ENCODE data around the gene TNRC6C. TPM values are rescaled to one million over a fixed set of nuclear protein-coding genes. Genes with fewer than 3 reads are reported as not detected.

TNRC6C gene
- total and polyA plus RNA-seq, 4 donors, result 1.3 to 7.7 (median 2.9) TPM

DNA sequence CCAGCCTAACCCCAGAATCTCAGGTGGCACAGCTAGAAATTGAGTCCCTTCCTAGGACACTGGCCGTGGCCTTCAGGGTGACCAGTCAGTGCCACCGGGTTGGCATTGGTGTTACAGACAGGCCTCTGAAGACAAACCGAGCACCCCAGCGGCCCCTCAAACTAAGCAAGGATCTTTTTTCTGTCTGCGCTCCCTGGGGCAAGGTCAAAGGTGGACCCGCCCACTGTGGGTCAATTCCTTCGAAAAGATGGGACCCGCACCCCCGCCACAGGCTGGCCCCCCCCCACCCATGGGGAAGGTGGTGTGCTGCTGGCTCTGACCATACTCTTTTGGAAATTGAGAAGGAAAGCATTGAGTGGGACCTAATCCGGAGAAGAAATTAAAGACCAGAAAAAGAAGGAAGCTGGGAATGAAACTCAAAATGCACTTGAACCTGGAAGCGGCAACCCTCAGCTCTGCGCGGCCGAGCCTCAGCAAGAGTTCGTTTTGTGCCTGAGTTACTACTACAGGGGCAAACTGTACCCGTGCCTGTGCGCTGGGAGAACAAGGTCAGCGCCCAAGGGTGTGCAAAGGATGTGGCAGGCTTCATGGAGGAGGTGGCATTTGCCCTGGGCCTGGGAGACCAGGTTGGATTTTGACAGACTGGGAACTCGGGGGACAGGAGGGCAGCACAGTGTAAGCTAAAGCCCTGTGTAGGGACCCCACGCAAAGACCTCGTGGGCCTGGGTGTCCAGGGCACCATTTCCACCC lies 149.6 kb downstream of the TNRC6C start:
- no peak overlapping the region for H3K27ac ChIP-seq (ENCODE audit: low read depth in 1 of 2, low read length in 2 of 2)
- no peaks in the 10 kb centered on the region for H3K9me3 ChIP-seq (ENCODE audit: control insufficient read depth in 4 of 4, low read length in 3 of 4)
- TF ChIP-seq, protein P1, sequence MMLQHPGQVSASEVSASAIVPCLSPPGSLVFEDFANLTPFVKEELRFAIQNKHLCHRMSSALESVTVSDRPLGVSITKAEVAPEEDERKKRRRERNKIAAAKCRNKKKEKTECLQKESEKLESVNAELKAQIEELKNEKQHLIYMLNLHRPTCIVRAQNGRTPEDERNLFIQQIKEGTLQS (IDR thresholded peaks at IDR 0.05), result no peak
- TF ChIP-seq, protein P2, sequence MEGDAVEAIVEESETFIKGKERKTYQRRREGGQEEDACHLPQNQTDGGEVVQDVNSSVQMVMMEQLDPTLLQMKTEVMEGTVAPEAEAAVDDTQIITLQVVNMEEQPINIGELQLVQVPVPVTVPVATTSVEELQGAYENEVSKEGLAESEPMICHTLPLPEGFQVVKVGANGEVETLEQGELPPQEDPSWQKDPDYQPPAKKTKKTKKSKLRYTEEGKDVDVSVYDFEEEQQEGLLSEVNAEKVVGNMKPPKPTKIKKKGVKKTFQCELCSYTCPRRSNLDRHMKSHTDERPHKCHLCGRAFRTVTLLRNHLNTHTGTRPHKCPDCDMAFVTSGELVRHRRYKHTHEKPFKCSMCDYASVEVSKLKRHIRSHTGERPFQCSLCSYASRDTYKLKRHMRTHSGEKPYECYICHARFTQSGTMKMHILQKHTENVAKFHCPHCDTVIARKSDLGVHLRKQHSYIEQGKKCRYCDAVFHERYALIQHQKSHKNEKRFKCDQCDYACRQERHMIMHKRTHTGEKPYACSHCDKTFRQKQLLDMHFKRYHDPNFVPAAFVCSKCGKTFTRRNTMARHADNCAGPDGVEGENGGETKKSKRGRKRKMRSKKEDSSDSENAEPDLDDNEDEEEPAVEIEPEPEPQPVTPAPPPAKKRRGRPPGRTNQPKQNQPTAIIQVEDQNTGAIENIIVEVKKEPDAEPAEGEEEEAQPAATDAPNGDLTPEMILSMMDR (IDR thresholded peaks at IDR 0.05; ENCODE audit: low read depth, low read length, missing input control), result no peak
- TF ChIP-seq EGR1 (IDR thresholded peaks at IDR 0.05; ENCODE audit: low read depth in 2 of 2), result no peak
- TF ChIP-seq HNF4A (conservative IDR thresholded peaks at IDR 0.05), result no peak
- TF ChIP-seq RXRA (IDR thresholded peaks at IDR 0.05), result no peak
- TF ChIP-seq RAD21 (IDR thresholded peaks at IDR 0.05), result no peak
- no peak for TF ChIP-seq FOXA1 (IDR thresholded peaks at IDR 0.05)
- TF ChIP-seq JUND (IDR thresholded peaks at IDR 0.05), result no peak
- no peak for TF ChIP-seq GABPA (IDR thresholded peaks at IDR 0.05 in 1 of 2, conservative IDR thresholded peaks at IDR 0.05 in 1 of 2)
- TF ChIP-seq, protein P3, sequence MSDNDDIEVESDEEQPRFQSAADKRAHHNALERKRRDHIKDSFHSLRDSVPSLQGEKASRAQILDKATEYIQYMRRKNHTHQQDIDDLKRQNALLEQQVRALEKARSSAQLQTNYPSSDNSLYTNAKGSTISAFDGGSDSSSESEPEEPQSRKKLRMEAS (IDR thresholded peaks at IDR 0.05), result no peak
- no peak overlapping the region for H3K4me3 ChIP-seq (ENCODE audit: low read depth in 1 of 3, low read length in 3 of 3)
- no peaks in the 10 kb centered on the region for H3K27me3 ChIP-seq (ENCODE audit: control insufficient read depth in 4 of 4, insufficient read depth in 4 of 4, low read length in 3 of 4)
- H3K9ac ChIP-seq (ENCODE audit: low read depth in 1 of 2, low read length in 2 of 2), result no peak overlapping the region
- peaks cover 0 to 4% (median 2%) of the 10 kb centered on the region in 4 donors for H3K4me1 ChIP-seq (ENCODE audit: control insufficient read depth in 4 of 4, insufficient read depth in 4 of 4, low read length in 3 of 4)
- peaks cover 2 to 23% (median 13%) of the 10 kb centered on the region in 4 donors for H3K36me3 ChIP-seq (ENCODE audit: control insufficient read depth in 4 of 4, insufficient read depth in 3 of 4, low read depth in 1 of 4, low read length in 3 of 4)
- no peak for DNase-seq (ENCODE audit: low spot score)
- 93% methylated on average over 21 of the region's 21 CpGs for WGBS

DNA sequence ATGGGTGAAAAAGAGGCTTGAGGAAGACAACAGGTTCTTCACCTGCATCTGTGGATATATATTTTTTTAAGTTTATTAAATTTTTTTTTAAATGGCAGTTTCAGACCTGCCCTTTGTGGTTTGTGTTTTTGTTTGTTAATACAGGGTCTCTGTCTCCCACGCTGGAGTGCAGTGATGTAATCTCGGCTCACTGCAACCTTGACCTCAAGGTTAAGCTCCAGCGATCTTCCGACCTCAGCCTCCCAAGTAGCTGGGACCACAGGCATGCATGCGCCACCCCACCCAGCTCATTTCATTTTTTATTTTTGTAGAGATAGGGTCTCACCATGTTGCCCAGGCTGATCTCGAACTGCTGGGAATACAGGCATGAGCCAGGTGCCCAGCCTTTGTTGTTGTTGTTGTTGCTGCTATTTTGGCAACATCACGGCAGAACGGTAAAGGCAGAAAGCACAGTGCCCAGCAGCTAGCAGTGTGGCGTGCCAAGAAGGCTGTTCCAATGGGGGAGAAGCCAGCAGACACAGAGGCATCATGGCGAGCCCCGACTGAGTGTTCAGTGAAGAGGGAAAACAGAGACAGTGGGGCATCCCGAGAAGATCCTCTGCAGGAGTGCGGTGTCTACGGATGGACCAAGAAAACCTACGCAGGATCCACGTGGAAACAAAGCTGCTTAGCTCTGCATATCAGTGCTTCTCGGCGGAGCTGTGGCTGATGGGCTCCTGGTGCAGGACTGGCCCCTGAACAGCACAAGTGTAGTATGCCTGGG lies 150.4 kb downstream of the TNRC6C start:
- H3K27ac ChIP-seq (ENCODE audit: low read depth in 1 of 2, low read length in 2 of 2), result no peak overlapping the region
- TF ChIP-seq HNF4G (IDR thresholded peaks at IDR 0.05) (no peak), FOXA1 (IDR thresholded peaks at IDR 0.05) (no peak), YY1 (IDR thresholded peaks at IDR 0.05) (no peak), EGR1 (IDR thresholded peaks at IDR 0.05; ENCODE audit: low read depth in 2 of 2) (no peak), RAD21 (IDR thresholded peaks at IDR 0.05) (no peak), FOXA2 (IDR thresholded peaks at IDR 0.05) (no peak), RXRA (IDR thresholded peaks at IDR 0.05) (no peak), JUND (IDR thresholded peaks at IDR 0.05) (no peak), NR2F2 (IDR thresholded peaks at IDR 0.05) (no peak), HNF4A (conservative IDR thresholded peaks at IDR 0.05) (no peak), SP1 (IDR thresholded peaks at IDR 0.05) (no peak), TAF1 (conservative IDR thresholded peaks at IDR 0.05) (no peak), GABPA (IDR thresholded peaks at IDR 0.05 in 1 of 2, conservative IDR thresholded peaks at IDR 0.05 in 1 of 2) (no peak)
- TF ChIP-seq, protein P4, sequence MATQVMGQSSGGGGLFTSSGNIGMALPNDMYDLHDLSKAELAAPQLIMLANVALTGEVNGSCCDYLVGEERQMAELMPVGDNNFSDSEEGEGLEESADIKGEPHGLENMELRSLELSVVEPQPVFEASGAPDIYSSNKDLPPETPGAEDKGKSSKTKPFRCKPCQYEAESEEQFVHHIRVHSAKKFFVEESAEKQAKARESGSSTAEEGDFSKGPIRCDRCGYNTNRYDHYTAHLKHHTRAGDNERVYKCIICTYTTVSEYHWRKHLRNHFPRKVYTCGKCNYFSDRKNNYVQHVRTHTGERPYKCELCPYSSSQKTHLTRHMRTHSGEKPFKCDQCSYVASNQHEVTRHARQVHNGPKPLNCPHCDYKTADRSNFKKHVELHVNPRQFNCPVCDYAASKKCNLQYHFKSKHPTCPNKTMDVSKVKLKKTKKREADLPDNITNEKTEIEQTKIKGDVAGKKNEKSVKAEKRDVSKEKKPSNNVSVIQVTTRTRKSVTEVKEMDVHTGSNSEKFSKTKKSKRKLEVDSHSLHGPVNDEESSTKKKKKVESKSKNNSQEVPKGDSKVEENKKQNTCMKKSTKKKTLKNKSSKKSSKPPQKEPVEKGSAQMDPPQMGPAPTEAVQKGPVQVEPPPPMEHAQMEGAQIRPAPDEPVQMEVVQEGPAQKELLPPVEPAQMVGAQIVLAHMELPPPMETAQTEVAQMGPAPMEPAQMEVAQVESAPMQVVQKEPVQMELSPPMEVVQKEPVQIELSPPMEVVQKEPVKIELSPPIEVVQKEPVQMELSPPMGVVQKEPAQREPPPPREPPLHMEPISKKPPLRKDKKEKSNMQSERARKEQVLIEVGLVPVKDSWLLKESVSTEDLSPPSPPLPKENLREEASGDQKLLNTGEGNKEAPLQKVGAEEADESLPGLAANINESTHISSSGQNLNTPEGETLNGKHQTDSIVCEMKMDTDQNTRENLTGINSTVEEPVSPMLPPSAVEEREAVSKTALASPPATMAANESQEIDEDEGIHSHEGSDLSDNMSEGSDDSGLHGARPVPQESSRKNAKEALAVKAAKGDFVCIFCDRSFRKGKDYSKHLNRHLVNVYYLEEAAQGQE (IDR thresholded peaks at IDR 0.05), result no peak
- TF ChIP-seq, protein P5, sequence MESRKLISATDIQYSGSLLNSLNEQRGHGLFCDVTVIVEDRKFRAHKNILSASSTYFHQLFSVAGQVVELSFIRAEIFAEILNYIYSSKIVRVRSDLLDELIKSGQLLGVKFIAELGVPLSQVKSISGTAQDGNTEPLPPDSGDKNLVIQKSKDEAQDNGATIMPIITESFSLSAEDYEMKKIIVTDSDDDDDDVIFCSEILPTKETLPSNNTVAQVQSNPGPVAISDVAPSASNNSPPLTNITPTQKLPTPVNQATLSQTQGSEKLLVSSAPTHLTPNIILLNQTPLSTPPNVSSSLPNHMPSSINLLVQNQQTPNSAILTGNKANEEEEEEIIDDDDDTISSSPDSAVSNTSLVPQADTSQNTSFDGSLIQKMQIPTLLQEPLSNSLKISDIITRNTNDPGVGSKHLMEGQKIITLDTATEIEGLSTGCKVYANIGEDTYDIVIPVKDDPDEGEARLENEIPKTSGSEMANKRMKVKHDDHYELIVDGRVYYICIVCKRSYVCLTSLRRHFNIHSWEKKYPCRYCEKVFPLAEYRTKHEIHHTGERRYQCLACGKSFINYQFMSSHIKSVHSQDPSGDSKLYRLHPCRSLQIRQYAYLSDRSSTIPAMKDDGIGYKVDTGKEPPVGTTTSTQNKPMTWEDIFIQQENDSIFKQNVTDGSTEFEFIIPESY (IDR thresholded peaks at IDR 0.05), result no peak
- TF ChIP-seq, protein P2 (IDR thresholded peaks at IDR 0.05; ENCODE audit: low read depth, low read length, missing input control), result no peak
- TF ChIP-seq, protein P1 (IDR thresholded peaks at IDR 0.05), result no peak
- TF ChIP-seq, protein P3 (IDR thresholded peaks at IDR 0.05), result no peak
- H3K36me3 ChIP-seq (ENCODE audit: control insufficient read depth in 4 of 4, insufficient read depth in 3 of 4, low read depth in 1 of 4, low read length in 3 of 4), result peaks cover 2 to 15% (median 5%) of the 10 kb centered on the region in 4 donors
- H3K4me3 ChIP-seq (ENCODE audit: low read depth in 1 of 3, low read length in 3 of 3), result no peak overlapping the region
- H3K4me1 ChIP-seq (ENCODE audit: control insufficient read depth in 4 of 4, insufficient read depth in 4 of 4, low read length in 3 of 4), result peaks cover 0 to 4% (median 2%) of the 10 kb centered on the region in 4 donors
- no peaks in the 10 kb centered on the region for H3K27me3 ChIP-seq (ENCODE audit: control insufficient read depth in 4 of 4, insufficient read depth in 4 of 4, low read length in 3 of 4)
- WGBS, result 74% methylated on average over 18 of the region's 18 CpGs
- no peaks in the 10 kb centered on the region for H3K9me3 ChIP-seq (ENCODE audit: control insufficient read depth in 4 of 4, low read length in 3 of 4)
- no peak overlapping the region for H3K9ac ChIP-seq (ENCODE audit: low read depth in 1 of 2, low read length in 2 of 2)
- no peak for DNase-seq (ENCODE audit: low spot score)
